ENCODE measurements around the gene CTNNA2.

Gene CTNNA2

DNA sequence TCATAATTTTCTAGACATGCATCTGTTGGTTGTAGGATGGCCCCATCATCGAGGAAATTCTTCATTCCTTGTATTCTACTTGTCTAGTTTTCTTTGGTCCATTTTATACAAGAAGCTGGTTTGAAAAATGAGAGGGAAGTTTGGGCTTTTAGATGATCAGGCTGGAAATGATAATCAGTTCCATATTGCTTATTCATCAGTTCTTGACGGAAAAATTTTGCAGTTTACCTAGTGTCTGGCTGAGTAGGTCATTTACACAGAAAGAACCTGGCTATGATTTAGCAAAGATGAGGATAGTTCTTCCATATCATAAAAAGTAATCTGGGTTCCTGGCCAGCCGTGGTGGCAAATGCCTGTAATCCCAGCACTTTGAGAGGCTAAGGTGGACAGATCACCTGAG lies 416.8 kb downstream of the CTNNA2 start:
- Mint-ChIP-seq H3K36me3 (ENCODE audit: insufficient read depth) (no peaks in the 10 kb centered on the region), H3K4me3 (no peak overlapping the region), H3K27ac (no peak overlapping the region), H3K9me3 (peaks cover 2 to 8% of the 10 kb centered on the region in 2 donors), H3K27me3 (no peaks in the 10 kb centered on the region), H3K4me1 (ENCODE audit: low read depth in 2 of 2) (no peaks in the 10 kb centered on the region)
- ATAC-seq (replicated peaks) = no peak
- no peak for DNase-seq

DNA sequence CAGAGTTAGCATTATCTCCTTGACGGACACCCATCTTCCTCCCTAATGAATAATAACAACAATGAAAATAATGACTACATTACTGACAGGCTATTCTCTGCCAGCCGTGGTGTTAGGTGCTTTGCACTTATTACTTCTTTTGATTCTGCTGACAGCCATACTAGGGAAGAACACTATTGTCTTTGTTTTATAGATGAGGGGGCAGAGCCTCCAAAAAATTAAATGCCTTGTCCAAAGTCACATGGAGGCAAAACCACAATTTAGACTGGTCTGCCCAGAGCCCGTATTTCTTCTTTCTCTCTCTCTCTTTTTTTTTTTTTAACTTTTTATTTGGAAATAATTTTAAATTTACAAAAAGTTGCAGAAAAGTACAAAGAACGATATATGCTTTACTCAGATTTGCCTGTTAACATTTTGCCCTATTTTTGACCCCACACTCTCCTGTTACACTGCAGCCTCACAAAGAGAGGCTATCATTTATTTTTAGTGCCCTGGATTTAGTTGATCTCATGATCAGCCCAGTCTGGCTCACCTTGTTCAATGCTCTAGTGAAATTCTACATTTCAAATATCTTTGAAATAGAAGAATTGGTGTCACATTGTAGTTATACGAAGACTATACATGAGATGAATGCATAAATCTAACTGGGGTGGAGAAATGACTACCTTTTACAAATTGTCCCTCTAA lies 422.3 kb downstream of the CTNNA2 start:
- Mint-ChIP-seq H3K36me3 (ENCODE audit: insufficient read depth) (no peaks in the 10 kb centered on the region), H3K9me3 (peaks cover 2 to 8% of the 10 kb centered on the region in 2 donors), H3K4me1 (ENCODE audit: low read depth in 2 of 2) (no peaks in the 10 kb centered on the region), H3K4me3 (no peak overlapping the region), H3K27me3 (no peaks in the 10 kb centered on the region), H3K27ac (no peak overlapping the region)
- no peak for ATAC-seq (replicated peaks)
- no peak for DNase-seq

DNA sequence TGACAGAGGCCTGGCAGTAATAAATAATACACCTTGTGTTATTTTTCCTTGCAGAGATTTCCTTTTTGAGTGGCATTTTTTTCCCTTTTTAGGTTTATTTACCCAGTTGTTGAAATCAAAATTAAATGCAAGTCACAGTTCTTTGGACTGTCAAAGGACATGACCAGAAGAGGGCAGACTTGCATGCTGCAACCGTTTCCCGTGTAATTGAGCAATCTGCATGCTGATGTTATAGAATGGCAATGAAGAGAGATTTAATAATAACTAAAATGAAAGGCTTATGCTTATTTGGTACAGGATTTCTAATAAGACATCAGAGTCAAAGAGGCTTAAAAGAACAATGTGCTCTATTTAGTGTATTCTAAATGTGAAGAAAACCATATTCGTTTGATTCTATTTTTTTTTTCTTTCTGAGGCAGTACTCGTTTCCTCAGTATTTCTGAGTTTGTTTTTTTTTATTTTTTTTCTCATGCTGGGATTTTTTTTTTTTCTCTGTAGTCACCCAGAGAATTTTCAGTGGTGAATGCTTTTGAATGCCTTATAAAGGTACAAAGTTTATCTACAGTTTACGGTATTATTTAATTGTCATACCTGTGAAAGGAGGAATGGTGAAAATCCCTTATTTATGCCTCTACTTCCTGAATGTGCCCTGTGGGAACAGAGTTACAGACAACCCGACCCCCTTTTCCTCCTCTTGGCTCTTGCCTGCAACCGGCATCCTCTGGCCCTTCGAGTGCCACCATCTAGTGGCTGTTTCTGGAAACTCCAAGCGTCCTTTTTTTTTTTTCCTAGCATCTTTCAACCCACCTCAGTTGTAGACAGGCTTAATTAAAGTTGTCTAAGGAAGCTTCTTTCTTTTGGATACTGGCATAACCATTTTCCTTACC lies 423.2 kb downstream of the CTNNA2 start:
- ATAC-seq (replicated peaks) (no peak), DNase-seq (no peak)
- no peaks in the 10 kb centered on the region for H3K4me1 Mint-ChIP-seq (ENCODE audit: low read depth in 2 of 2)
- peaks cover 5 to 8% of the 10 kb centered on the region in 2 donors for H3K9me3 Mint-ChIP-seq
- H3K4me3 Mint-ChIP-seq = no peak overlapping the region
- H3K36me3 Mint-ChIP-seq (ENCODE audit: insufficient read depth) = no peaks in the 10 kb centered on the region
- no peaks in the 10 kb centered on the region for H3K27me3 Mint-ChIP-seq
- H3K27ac Mint-ChIP-seq = no peak overlapping the region

DNA sequence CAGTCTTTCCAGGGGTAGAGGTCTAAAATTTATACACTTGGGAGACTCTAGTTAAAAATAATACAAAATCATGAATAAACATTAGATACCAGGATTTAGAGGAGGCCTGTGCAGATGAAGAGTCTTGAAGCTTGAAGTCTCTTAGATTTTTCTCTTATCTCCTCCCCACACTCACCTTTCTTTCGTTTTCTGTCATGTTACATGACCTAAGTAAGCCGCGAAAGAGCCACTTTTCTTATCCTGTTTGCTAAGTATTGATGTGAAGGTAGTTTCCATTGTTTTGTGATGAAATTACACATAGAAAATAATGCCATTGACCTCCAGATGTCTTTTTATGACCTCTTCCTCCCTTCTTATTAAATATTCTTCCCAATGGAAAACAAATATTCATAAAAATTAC lies 423.9 kb downstream of the CTNNA2 start:
- Mint-ChIP-seq H3K27ac (no peak overlapping the region), H3K9me3 (peaks cover 3 to 7% of the 10 kb centered on the region in 2 donors), H3K4me3 (no peak overlapping the region), H3K36me3 (ENCODE audit: insufficient read depth) (no peaks in the 10 kb centered on the region), H3K4me1 (ENCODE audit: low read depth in 2 of 2) (no peaks in the 10 kb centered on the region), H3K27me3 (no peaks in the 10 kb centered on the region)
- DNase-seq (no peak), ATAC-seq (replicated peaks) (no peak)

DNA sequence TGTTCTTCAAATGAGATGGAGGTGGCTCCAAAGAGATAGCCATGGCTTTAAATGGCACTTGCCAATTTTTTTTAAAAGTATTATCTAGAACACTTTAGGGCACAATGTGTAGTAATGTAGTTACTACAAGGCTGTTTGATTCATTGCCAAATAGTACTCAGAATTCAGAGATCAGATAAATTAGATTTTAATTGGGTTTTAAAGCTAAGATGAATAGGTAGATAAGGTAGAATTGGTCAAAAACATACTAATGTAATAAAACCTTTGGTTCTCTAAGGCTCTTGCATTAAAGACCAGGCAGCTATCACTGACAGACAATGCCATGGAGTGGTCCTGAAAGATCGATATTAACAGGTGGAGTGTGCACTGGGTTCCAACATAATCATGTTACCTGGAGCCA lies 425.8 kb downstream of the CTNNA2 start:
- no peak for ATAC-seq (replicated peaks)
- no peak overlapping the region for H3K4me3 Mint-ChIP-seq
- peaks cover 0 to 3% of the 10 kb centered on the region in 2 donors for H3K9me3 Mint-ChIP-seq
- H3K4me1 Mint-ChIP-seq (ENCODE audit: low read depth in 2 of 2) = no peaks in the 10 kb centered on the region
- DNase-seq = no peak
- H3K27me3 Mint-ChIP-seq = no peaks in the 10 kb centered on the region
- H3K27ac Mint-ChIP-seq = no peak overlapping the region
- H3K36me3 Mint-ChIP-seq (ENCODE audit: insufficient read depth) = no peaks in the 10 kb centered on the region

DNA sequence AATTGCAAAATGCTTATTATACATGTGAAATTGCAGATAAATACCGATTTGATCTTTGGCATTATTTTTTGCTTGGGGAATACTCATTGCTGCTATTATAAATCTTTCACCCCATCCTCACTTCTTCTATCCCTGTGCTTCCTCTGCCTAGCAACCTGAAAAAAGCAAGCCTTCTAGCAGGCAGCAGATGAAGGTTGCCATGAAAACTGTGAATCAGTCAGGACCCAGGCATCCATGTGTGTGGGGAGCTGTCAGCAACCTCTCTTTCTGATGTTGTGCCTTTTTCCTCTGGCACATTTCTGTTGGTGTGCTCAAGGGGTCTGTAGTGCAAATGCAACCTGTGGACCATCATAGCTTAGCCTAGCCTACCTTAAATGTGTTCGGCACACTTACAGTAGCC lies 427.5 kb downstream of the CTNNA2 start:
- no peak overlapping the region for H3K4me3 Mint-ChIP-seq

DNA sequence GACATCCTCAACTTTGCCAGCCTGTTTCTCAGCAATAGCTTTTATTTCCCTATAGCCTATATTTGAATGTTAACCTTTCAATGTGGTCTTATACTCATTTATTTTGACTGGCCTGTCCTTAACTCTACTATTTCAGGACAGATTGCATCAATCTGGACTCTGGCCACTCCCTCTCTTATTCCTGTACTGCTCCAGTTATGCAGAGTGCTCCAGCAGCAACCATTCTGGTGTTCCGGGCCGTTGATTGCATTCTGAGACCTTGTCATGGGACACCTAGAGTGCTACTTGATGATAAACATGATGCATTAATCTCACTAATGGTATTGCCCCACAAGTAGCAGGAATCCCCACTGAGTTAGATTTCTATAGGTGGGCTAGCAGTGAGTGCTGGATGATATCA lies 428.3 kb downstream of the CTNNA2 start:
- no peak for DNase-seq
- Mint-ChIP-seq H3K9me3 (peaks cover 0 to 5% of the 10 kb centered on the region in 2 donors), H3K27ac (no peak overlapping the region), H3K36me3 (ENCODE audit: insufficient read depth) (peaks cover 4% of the 10 kb centered on the region), H3K27me3 (no peaks in the 10 kb centered on the region), H3K4me3 (no peak overlapping the region), H3K4me1 (ENCODE audit: low read depth in 2 of 2) (no peaks in the 10 kb centered on the region)
- ATAC-seq (replicated peaks) = no peak

More for the DNA sequence above, 427.5 kb downstream of the CTNNA2 start:
- ATAC-seq (replicated peaks) (no peak), DNase-seq (no peak)
- H3K27me3 Mint-ChIP-seq = no peaks in the 10 kb centered on the region
- no peaks in the 10 kb centered on the region for H3K4me1 Mint-ChIP-seq (ENCODE audit: low read depth in 2 of 2)
- H3K36me3 Mint-ChIP-seq (ENCODE audit: insufficient read depth) = peaks cover 4% of the 10 kb centered on the region
- H3K9me3 Mint-ChIP-seq = peaks cover 0 to 3% of the 10 kb centered on the region in 2 donors
- H3K27ac Mint-ChIP-seq = no peak overlapping the region

DNA sequence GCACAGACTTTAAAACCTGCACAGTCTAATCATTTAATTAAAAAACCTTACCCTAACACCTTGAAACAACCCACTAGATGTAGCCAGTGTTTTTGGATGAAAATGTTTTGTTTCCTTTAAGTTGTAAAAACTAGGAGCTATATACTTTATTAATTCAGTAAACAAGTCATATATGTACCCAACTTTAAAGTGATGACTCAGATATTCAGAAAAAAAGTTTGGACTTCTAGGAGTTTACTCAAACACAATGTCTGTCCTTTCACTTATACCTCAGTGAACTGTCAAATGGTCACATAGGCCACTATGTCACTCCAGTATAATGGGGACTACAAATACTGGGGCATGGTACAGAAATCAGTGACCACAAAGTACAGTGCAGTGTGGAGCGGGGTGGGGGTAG lies 431.4 kb downstream of the CTNNA2 start:
- no peak overlapping the region for H3K27ac Mint-ChIP-seq
- DNase-seq = no peak
- H3K4me1 Mint-ChIP-seq (ENCODE audit: low read depth in 2 of 2) = no peaks in the 10 kb centered on the region

DNA sequence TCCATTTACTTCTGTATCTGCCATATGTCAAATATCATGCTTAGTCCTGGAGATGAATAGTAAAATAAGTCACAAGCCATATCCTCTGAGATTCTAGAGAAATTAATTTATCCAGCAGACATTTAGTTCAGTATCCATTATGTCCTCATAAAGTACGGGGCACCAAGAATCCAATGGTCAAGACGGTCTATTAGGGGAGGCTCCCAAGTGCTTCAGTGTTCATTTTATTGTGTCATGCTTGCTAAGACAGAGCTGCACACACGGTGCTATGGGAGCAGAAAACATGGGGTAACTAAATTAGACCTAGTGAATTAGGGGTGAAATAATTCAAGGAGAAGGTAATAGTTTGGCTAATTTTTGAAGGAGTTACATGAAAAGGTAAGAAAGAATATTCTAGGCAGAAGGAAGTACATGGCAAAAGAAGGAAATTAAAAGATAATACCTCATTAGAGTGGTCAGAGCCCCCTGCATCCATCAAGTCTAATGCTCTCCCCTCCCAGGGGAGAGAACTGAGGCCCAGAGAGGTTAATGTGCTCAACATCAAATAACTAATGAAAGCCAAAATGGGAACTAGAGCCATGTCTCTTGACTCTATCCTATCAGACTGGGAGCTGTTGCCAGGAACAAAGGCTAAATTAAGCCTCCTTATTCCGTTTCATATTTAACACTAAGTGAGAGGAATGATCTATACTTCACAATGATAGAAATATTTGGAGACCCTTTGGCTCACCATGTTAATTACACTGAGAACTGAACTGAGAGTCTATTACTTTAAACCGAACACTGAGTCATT lies 433.0 kb downstream of the CTNNA2 start:
- no peak for ATAC-seq (replicated peaks)

More for the DNA sequence above, 431.4 kb downstream of the CTNNA2 start:
- no peaks in the 10 kb centered on the region for H3K27me3 Mint-ChIP-seq
- H3K9me3 Mint-ChIP-seq = peaks cover 7 to 14% of the 10 kb centered on the region in 2 donors
- H3K4me3 Mint-ChIP-seq = no peak overlapping the region
- ATAC-seq (replicated peaks) = no peak
- H3K36me3 Mint-ChIP-seq (ENCODE audit: insufficient read depth) = peaks cover 4% of the 10 kb centered on the region

DNA sequence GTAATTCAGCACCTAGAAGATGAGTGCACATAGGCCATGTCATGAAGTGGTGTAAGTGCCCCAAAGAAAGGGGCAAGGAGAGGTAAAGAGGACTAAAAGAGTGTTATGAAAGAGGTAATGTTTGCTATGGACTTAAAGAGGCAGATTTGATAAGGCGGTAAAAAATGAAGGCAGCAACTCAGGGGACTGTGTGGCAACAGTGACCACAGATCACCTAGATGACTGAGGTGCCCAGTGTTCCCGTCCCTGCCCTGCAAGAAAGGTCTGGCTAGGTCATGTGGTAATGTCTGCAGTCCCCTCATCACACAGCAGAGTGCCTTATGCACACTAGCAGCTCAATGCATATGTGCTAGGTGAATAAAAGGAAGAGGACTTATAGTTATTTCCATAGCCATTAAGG lies 434.9 kb downstream of the CTNNA2 start:
- H3K27ac Mint-ChIP-seq = no peak overlapping the region
- no peak for ATAC-seq (replicated peaks)
- no peak overlapping the region for H3K4me3 Mint-ChIP-seq
- peaks cover 4 to 23% of the 10 kb centered on the region in 2 donors for H3K9me3 Mint-ChIP-seq
- peaks cover 4% of the 10 kb centered on the region for H3K36me3 Mint-ChIP-seq (ENCODE audit: insufficient read depth)
- no peak for DNase-seq
- no peaks in the 10 kb centered on the region for H3K4me1 Mint-ChIP-seq (ENCODE audit: low read depth in 2 of 2)
- no peaks in the 10 kb centered on the region for H3K27me3 Mint-ChIP-seq

More for the DNA sequence above, 433.0 kb downstream of the CTNNA2 start:
- peaks cover 4 to 14% of the 10 kb centered on the region in 2 donors for H3K9me3 Mint-ChIP-seq
- peaks cover 4% of the 10 kb centered on the region for H3K36me3 Mint-ChIP-seq (ENCODE audit: insufficient read depth)
- DNase-seq = no peak
- no peak overlapping the region for H3K27ac Mint-ChIP-seq
- no peaks in the 10 kb centered on the region for H3K27me3 Mint-ChIP-seq
- no peak overlapping the region for H3K4me3 Mint-ChIP-seq
- H3K4me1 Mint-ChIP-seq (ENCODE audit: low read depth in 2 of 2) = no peaks in the 10 kb centered on the region

DNA sequence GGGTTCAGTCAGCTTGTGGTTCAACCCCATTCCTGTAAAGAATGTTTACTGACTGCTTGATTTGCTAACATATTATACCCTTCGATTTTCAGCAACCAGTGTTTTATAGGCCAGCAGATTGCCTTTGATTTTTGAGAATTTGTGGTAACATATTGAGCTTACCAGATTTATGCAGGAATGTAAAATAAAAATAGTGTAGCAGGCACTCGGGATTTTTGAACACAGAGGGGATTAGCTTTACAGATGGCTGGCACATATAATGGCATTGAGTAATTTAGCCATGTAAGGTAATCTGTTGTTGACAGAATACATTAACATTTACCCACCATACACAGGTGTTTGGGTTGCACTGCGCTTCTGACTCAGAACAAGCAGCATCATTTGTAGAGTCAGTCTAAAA lies 437.7 kb downstream of the CTNNA2 start:
- H3K36me3 Mint-ChIP-seq (ENCODE audit: insufficient read depth) = no peaks in the 10 kb centered on the region
- H3K4me3 Mint-ChIP-seq = no peak overlapping the region
- H3K4me1 Mint-ChIP-seq (ENCODE audit: low read depth in 2 of 2) = no peaks in the 10 kb centered on the region
- H3K27me3 Mint-ChIP-seq = no peaks in the 10 kb centered on the region
- DNase-seq = no peak
- no peak overlapping the region for H3K27ac Mint-ChIP-seq
- peaks cover 8 to 30% of the 10 kb centered on the region in 2 donors for H3K9me3 Mint-ChIP-seq
- no peak for ATAC-seq (replicated peaks)

DNA sequence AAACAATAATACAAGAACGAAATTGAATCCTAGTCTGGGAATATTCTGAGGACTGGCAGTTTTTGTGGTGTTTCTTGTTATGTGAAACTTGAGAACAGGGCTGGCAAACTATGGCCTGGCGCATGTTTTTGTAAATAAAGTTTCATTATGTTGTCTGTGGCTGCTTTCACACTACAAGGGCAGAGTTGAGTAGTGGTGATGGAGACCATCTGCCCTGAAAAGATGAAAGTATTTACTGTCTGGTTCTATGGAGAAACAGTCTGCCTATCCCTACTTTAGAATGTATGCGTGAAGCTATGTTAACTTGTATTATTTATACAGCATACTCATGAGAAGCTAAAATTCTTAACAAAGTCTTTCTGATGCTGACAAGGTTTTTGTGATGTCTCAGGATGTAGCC lies 439.8 kb downstream of the CTNNA2 start:
- DNase-seq = no peak
- no peaks in the 10 kb centered on the region for H3K36me3 Mint-ChIP-seq (ENCODE audit: insufficient read depth)

DNA sequence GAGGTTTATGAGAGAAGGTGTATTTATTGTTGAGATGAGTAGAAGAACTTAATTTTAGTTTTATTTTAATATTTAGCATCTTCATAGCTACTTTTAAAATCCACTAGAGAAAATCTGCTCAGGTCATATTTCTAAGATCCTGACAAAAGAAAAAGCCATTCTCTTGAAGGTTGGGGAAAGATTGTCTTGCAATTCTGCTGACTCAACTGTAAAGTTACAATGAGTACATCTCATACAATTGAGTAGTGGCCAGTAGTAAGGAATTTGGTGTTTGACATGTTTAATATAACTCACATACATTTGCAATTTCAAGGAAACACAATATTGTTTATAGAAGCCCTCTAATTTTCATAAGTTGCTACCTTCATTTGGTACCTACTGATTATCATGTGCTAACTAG lies 447.2 kb downstream of the CTNNA2 start:
- Mint-ChIP-seq H3K36me3 (ENCODE audit: insufficient read depth) (peaks cover 2% of the 10 kb centered on the region), H3K4me1 (ENCODE audit: low read depth in 2 of 2) (no peaks in the 10 kb centered on the region), H3K27ac (no peak overlapping the region), H3K4me3 (no peak overlapping the region), H3K9me3 (peaks cover 12 to 19% of the 10 kb centered on the region in 2 donors), H3K27me3 (no peaks in the 10 kb centered on the region)
- ATAC-seq (replicated peaks) (no peak), DNase-seq (no peak)

More for the DNA sequence above, 439.8 kb downstream of the CTNNA2 start:
- H3K4me3 Mint-ChIP-seq = no peak overlapping the region
- peaks cover 5 to 26% of the 10 kb centered on the region in 2 donors for H3K9me3 Mint-ChIP-seq
- ATAC-seq (replicated peaks) = no peak
- H3K27ac Mint-ChIP-seq = no peak overlapping the region
- H3K27me3 Mint-ChIP-seq = no peaks in the 10 kb centered on the region
- no peaks in the 10 kb centered on the region for H3K4me1 Mint-ChIP-seq (ENCODE audit: low read depth in 2 of 2)

Data from effector memory CD8-positive, alpha-beta T cell (primary cell).